Measurements from ENCODE around the gene ALDH1A2.

DNA sequence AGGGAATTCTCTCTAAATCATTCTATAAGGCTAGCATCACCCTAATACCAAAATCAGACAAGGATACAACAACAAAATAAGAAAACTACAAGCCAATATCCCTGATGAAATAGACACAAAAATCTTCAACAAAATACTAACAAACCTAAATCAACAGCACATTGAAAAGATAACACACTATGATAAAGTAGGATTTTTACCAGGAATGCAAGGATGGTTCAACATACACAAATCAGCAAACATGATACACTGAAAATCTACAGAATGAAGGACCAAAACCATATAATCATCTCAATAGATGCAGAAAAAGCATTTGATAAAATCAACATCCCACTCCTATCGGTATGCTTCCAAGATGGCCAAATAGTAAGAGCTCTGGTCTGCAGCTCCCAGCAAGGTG lies 39.5 kb downstream of the ALDH1A2 start:
- no peak for TF ChIP-seq EZH2phosphoT487 (IDR thresholded peaks at IDR 0.05)
- TF ChIP-seq, protein P1, sequence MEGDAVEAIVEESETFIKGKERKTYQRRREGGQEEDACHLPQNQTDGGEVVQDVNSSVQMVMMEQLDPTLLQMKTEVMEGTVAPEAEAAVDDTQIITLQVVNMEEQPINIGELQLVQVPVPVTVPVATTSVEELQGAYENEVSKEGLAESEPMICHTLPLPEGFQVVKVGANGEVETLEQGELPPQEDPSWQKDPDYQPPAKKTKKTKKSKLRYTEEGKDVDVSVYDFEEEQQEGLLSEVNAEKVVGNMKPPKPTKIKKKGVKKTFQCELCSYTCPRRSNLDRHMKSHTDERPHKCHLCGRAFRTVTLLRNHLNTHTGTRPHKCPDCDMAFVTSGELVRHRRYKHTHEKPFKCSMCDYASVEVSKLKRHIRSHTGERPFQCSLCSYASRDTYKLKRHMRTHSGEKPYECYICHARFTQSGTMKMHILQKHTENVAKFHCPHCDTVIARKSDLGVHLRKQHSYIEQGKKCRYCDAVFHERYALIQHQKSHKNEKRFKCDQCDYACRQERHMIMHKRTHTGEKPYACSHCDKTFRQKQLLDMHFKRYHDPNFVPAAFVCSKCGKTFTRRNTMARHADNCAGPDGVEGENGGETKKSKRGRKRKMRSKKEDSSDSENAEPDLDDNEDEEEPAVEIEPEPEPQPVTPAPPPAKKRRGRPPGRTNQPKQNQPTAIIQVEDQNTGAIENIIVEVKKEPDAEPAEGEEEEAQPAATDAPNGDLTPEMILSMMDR (IDR thresholded peaks at IDR 0.05) = no peak
